Inflammatory macrophage (primary cell): ENCODE results near the gene SLC30A7.
"Not testable (repeated sequence)": the region's sequence is repeated elsewhere in the genome, so short reads cannot be mapped to it uniquely, and the experiment has no call there.

ENCODE experiments used
- DNase-seq, 2 donors: peaks; one replicate each; pipeline ENCODE4 v3.0.0-alpha.2; 2020 to 2022

SLC30A7 gene

GRCh38 chr1:100941580-100942216 lies 45.8 kb downstream of the SLC30A7 start:
- no peak for DNase-seq

DNA sequence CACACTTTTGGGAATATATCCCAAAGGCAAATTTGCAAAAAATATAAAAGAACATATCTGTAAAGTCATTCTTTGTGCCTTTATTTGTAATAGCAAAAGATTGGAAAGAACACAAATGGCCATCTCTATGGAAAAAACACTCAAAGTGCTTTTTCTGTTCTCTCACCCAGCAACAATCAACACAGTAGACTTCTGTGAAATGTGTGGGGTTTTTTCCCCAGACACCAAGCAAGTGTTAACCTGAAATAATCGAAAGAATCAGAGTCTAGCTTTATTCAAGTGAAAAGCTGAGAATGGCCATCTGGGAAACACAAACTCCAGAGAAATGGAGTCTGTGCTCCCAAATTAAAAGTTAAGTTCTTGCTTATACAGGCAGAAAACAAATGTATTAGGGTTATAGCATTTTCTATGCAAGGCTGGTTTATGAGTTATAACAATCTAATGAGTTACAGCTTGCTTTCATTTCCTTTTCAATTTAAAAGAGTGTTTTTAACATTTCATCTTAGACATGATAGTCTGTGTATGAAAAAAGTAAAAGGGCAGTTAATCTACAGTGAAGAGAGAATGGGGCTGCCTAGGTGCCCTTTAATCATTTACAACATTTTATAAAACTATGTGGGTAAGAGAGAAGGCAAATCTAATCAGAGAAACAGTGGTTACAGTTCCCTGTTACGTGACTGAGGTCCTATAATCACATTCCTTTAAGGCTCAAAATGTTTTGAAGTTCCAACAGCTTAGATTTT lies 46.6 kb downstream of the SLC30A7 start:
- no peak for DNase-seq

DNA sequence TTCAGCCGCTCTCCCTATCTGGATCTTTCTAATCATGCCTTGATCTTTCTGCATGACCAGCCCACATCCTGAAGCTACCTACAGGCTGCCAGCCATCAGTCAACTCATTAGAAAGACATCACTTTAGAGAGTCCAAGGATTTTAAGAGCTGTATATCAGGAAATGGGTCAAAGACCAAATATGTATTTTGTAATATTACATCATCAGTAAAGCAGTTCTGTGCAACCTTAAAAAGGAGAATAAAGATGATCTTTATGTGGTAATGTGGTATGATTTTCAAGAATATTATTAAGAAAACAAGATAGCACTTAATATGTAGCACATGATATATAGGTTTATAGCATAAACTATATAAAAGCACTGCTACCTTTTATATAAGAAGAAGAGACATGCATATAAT lies 47.6 kb downstream of the SLC30A7 start:
- peak in 1 of 2 donors; percentile 29 for DNase-seq

DNA sequence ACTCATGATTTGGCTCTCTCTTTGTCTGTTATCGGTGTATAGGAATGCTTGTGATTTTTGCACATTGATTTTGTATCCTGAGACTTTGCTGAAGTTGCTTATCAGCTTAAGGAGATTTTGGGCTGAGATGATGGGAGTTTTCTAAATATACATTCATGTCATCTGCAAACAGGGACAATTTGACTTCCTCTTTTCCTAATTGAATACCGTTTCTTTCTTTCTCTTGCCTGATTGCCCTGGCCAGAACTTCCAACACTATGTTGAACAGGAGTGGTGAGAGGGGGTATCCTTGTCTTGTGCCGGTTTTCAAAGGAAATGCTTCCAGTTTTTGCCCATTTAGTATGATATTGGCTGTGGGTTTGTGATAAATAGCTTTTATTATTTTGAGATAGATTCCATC lies 50.2 kb downstream of the SLC30A7 start:
- DNase-seq, result not testable (repeated sequence)

- DNase-seq, result not testable (repeated sequence)
Measured at GRCh38 chr1:100947816-100948215, 51.9 kb downstream of the SLC30A7 start.

DNA sequence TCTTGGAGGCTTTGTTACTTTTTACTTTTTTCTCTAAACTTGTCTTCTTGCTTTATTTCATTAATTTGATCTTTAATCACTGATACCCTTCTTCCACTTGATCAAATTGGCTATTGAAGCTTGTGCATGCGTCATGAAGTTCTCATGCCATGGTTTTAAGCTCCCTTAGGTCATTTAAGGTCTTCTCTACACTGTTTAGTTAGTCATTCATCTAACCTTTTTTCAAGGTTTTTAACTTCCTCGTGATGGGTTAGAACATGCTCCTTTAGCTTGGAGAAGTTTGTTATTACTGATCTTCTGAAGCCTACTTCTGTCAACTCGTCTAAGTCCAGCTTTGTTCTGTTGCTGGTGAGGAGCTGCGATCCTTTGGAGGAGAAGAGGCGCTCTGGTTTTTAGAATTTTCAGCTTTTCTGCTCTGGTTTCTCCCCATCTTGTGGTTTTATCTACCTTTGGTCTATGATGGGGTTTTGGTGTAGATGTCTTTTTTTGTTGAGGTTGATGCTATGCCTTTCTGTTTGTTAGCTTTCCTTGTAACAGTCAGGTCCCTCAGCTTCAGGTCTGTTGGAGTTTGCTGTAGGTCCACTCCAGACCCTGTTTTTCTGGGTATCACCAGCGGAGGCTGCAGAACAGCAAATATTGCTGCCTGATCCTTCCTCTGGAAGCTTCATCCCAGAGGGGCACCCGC lies 53.0 kb downstream of the SLC30A7 start:
- not testable (repeated sequence) for DNase-seq

DNA sequence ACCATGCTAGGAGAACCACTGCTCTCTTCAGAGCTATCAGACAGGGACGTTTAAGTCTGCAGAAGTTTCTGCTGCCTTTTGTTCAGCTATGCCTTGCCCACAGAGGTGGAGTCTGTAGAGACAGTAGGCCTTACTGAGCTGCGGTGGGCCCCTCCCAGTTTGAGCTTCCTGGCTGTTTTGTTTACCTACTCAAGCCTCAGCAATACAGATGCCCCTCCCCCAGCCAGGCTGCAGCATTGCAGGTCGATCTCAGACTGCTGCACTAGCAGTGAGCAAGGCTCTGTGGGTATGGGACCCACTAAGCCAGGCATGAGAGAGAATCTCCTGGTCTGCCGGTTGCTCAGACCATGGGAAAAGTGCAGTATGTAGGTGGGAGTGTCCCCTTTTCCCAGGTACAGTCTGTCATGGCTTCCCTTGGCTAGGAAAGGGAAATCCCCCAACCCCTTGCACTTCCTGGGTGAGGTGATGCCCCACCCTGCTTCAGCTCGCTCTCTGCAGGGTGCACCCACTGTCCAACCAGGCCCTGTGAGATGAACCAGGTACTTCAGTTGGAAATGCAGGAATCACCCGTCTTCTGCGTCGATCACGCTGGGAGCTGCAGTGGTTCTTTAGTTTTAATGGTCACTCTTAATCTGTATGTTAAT lies 53.7 kb downstream of the SLC30A7 start:
- DNase-seq, result not testable (repeated sequence)

DNA sequence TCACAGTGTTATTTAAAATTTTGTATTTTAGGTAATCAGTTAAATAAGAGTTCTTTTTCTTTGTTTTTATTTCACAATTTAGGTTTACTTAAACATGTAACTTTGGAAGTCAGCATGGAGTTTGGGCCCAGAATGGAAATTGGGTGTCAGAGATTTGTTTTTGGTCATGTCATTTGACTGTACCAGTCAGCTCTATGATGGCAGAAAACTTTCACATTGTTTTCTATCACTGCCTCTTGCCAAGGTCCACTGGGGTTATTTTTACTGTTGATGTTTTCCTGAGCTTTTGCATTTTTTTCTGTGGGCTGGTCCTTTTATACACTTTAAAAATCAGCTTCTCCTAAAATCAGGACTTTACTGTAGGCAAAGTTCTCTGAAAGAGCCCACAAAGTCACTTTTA lies 54.4 kb downstream of the SLC30A7 start:
- no peak for DNase-seq

DNA sequence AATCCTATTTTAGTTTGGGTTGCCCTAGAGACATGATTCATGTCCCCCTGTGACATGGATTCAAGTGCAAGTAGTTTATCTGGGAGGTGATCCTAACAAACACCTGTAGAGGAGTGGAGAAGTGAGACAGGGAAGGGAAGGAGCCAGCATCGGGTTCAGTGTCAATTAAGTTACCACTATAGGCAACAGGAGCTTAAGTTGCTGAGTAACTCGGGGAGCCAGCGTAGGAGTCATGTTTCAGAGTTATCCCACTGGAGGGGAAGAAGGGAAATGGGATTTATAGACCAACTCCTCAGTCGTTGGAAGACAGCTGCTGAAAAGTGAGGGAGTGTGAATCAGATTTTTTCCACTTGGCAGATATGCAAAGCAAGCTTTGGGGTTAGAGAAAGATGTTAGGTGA lies 54.9 kb downstream of the SLC30A7 start:
- DNase-seq, result no peak

GRCh38 chr1:100952104-100952745 lies 56.3 kb downstream of the SLC30A7 start:
- DNase-seq, result no peak

DNA sequence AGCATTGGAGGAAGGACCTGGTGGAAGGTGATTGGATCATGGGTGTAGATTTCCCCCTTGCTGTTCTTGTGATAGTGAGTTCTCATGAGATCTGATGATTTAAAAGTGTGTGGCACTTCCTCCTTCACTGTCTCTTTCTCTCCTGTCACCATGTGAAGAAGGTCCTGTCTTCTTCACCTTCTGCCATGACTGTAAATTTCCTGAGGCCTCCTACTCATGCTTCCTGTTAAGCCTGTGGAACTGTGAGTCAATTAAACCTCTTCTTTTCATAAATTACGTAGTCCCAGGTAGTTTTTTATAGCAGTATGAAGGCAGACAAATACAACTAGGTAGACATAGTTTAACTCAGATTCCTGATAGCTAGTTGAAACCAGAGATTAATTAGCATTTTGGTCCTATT lies 57.1 kb downstream of the SLC30A7 start:
- not testable (repeated sequence) for DNase-seq

GRCh38 chr1:100953960-100954730 lies 58.3 kb downstream of the SLC30A7 start:
- no peak for DNase-seq

DNA sequence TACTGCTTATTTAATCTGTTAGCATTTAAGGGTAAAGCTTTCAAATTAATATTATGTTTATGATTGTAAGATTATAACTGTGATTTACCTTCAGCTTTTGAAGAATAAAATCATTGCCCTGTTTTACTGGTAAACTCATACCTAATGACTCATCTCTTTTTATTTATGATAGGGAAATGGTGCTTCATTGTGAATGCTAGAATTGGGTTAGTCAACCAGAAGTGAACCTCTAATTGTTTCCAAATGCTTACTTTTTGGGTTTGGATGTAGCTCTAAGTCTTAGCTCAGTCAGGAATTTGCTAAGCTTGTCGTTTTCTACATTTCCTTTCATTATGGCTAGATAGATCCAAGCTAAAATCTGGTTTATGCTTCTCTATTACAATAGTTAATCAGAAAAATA lies 59.4 kb downstream of the SLC30A7 start:
- DNase-seq, result no peak

DNA sequence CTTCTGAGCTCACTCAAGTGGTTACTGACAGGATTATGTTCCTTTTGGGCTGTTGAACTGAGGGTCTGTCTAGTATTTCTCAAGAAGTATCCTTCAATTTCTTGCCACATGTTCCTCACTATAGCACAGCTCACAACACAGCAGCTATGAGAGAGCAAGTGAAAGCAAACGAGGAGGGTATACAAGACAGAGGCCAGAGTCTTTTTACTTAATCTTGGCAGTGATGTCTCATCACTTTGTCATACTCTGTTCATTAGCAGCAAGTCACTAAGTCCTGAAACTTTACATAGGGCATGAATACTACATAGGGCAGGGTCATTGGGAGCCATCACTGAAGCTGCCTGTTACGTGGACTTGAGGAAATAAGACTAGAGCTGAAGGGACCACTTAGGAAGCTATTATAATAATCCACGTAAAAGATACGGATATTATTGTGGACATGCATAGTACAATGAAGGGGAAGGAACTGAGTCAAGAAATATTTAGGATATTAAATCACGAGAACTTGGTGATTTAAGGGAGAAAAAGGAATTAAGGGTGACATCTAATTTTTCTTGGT lies 63.7 kb downstream of the SLC30A7 start:
- no peak for DNase-seq

- DNase-seq, result no peak
Measured at GRCh38 chr1:100960098-100960497, 64.2 kb downstream of the SLC30A7 start.

DNA sequence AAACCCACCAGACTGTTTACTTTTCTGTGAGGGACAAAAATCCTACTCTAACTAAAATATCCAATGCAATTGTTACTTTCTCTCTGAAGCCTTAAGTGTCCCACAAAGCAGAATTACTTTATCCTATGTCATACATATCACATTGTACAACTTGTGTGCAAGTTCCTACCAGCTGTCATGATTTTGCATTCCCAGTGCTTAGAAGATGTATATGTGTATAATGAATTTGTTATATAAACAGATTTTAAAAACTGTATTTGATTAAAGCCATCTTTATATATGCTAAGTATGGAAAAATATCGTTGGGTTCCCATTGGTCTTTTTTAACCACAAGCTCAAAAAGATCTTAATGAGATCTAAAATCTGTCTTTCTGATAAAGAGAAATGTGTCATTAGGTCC lies 72.7 kb downstream of the SLC30A7 start:
- DNase-seq, result no peak

DNA sequence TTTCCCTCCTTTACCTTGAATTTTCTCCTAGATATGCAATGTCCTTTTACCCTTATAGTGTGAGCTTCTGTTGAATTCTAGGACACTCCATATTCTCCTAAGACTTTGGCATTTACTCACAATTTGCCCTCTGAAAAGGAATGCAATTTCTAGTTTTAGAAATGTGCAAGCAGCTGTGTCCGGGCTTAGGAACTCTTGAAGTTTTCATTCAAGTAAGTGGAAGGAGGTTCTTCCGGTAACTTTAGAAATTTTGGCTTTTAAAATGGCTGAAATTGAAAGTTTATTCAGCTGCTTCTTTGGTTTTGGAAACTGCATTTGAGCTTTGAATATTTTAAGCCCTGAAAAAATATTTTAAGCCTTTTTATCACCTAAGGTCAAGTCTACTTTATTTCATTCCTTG lies 73.4 kb downstream of the SLC30A7 start:
- no peak for DNase-seq

GRCh38 chr1:100971021-100971420 lies 75.1 kb downstream of the SLC30A7 start:
- DNase-seq, result no peak

- no peak for DNase-seq
Measured at GRCh38 chr1:100972185-100972584, 76.3 kb downstream of the SLC30A7 start.

DNA sequence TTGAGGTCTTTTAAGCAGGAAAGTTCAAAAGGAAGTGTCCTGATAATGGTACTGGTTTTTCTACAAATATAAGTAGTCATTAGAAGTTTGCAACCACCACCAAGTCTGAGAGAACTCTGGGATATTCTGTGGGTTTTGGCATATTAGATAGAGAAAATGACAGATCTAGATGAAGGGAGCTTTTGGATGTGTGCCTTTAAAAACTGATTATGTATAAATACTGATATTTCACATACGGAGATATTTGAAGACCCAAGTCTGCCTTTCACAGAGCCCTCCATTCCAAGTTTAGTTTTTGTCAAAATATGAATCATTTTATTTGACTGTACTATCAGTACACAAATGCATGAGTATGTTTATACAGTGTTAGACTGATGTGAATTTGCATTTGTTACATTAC lies 81.0 kb downstream of the SLC30A7 start:
- DNase-seq, result no peak

GRCh38 chr1:100979631-100980030 lies 83.7 kb downstream of the SLC30A7 start:
- no peak for DNase-seq

GRCh38 chr1:100982793-100983192 lies 86.9 kb downstream of the SLC30A7 start:
- no peak for DNase-seq
